Measurements from ENCODE around the gene WT1. TPM values are rescaled to one million over a fixed set of nuclear protein-coding genes. Genes with fewer than 3 reads are reported as not detected.

Gene WT1
- total RNA-seq, 2 donors from 2014 or later, result not detected

DNA sequence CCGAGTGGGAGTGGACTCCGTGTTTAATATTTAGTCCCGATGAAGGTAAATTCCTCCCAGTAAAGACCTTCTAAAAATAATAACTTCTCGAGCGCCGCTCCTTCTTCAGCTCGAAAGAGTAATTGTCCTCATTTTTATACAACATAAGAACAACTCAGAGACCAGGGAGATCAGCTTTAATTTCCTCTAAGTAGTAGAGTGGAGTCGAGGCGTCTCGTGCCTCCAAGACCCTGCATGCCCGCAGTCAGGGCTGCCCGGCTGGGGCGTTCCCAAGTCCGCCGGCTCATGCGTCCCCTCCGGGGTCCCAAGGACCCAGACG is 7.8 kb downstream of the WT1 start:
- ATAC-seq, result no peak
- no peak for DNase-seq
- intact Hi-C loops (cut with DNase I, micrococcal nuclease), result no loop called here

DNA sequence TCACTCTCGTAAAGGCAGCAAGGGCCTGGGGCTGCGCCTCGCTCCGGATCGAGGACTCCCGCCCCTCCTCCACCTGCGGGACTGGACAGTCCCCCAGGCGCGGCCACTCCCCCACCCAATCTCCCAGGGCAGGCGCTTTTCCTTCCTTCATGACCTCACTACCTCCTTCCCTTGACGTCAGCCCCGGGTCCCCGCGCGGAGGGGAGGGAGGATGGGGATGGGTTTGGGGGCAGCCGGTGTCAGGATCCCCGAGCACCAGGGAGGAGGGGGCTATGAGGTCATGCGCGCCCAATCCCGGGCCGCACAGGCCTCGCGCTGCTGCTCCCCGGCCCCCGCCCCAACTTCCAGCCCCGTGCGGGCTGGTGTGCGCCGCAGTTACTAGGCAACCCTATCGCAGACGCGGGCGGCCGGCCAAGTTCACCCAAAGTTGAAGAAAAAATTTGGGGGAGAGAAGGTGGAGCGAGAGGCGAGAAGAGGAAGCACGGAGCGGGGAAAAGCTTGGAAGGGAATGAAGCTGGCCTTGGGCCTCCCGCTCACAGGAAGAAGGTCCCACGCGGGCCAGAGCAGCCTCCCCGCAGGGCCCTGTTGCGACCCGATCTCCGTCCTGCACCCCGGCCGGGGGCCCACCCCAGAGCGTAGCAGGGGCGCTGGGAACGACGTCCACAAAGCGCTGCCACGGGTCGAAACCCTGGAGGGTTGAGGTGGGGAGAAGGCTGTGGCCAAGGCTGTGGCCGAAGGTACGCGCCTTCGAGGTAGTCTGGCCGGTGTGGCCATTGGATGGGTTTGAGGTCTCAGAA is 8.3 kb downstream of the WT1 start:
- ATAC-seq (no peak), DNase-seq (no peak)
- intact Hi-C loops (cut with DNase I, micrococcal nuclease), result no loop called here

DNA sequence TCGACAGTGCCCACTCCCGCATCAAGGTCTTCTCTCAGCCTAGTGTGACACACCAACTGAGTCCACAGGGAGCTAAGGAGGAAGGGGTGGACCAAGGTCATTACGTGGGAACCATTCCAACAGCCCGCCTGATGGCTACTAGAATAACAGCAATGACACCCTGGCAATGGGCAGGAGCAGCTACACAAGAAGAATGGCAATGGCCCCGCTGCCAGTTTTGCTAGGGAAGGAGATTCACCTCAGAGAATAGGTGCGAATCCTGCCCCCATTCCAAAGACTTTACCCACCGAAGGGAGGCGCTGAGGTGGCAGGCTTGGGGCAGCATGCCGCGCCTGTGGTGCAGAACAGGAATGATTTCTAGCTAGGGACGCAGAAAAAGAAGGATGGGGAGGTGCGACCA is 9.1 kb downstream of the WT1 start:
- DNase-seq, result no peak
- ATAC-seq, result no peak
- intact Hi-C loops (cut with DNase I, micrococcal nuclease), result no loop called here

DNA sequence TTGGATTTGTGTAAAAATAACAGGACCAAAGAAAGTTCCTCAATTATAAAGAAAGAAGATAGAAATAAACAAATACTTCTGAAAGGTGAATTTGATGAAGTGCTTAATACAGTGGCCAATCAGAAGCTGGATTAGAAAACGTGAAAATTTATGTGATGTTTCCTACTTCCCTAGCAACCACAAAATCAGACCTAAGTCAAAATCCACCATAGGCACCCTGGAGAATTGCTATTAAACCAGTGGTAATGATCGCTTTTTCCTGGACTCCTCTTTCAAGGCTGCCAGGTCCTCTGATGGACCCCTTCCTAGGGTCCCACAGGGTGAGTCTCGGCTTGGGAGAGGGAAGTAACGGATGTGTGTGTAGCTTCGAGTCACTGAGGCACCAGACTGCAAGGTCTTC is 9.6 kb downstream of the WT1 start:
- ATAC-seq (no peak), DNase-seq (no peak)
- intact Hi-C loops (cut with DNase I, micrococcal nuclease), result no loop called here

DNA sequence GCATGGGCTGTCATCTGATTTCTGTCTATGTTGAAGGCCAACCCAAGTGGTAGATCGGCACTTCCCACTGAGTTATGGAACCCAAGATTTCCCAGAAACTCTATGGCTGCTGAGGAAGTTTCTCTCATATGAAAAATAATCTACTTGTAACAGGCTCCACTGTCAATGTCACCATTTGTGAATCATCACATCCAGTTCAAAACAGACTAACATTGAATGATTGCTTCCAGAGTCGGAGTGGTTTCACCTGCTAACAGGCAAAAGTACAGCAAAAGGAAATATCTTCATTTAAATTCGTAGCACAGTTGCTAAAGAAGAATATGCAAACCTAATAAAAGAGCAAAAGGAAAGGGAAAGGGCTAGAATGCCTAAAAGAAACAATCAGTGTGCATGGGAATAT is 12.8 kb downstream of the WT1 start:
- ATAC-seq (no peak), DNase-seq (no peak)
- intact Hi-C loops (cut with DNase I, micrococcal nuclease), result no loop called here

DNA sequence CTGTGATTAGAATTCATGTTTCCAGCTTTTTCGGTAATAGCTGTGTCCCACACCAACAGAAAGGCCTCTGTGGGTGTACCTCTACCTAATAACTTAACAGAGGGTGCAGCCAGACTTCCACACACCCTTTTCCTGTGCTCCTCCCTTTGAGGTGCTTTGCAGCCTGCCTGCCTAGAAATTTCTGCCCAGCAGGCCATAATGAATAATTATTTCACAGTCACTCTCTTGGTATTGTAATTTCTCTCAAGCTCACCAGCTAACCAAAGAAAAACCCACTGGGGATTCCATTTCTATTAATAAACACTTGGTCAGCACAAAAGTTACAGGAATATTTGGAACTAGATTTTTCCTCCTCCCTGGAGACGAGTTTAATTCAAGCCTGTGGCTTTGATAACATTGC is 13.3 kb downstream of the WT1 start:
- intact Hi-C loops (cut with DNase I, micrococcal nuclease), result no loop called here
- ATAC-seq, result no peak
- DNase-seq, result no peak

DNA sequence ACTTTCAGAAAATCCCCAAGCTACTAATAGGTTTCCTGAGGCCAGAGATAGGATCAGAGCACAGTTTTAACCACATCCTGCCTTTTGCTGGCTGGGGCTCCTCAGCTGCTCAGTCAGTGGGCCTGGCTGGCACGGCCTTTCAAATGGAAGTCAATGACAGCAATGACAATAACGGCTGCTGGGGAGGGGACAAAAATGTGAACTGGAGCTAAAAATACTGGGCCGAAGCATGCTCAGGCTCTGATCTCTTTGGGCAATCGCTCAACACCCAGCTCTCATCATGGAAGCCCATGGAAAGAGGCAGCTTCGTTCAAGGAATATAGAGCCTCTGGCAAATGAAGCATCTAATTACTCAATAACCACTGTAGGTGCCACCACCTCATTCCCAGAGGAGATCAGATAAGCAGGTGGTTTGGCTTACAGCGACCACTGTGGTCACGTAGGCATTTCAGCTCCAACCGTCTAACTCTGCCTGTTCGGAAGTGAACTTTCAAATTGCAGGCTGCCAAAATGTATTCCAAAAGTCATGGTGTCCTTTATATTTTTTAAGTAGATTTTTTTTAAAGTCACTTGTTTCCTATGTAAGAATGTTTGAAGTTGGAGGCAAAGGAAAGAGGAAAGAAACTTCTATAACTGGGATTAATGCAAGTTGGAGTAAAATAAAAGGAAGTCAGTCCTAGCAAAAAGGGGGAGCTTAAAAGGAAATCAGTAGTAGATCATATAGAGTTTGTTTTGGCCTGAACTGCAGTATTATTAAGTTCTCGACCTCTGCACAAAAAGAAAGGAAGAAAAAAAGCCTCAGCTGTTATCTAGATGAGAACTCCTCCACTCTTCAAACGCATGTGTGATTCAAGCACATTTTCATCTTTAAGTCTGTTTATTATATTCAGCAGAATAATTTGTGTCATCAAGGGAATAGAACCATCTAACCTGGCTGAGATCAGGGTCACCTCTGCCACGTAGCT is 14.1 kb downstream of the WT1 start:
- DNase-seq (no peak), ATAC-seq (no peak)
- intact Hi-C loops (cut with DNase I, micrococcal nuclease), result no loop called here

DNA sequence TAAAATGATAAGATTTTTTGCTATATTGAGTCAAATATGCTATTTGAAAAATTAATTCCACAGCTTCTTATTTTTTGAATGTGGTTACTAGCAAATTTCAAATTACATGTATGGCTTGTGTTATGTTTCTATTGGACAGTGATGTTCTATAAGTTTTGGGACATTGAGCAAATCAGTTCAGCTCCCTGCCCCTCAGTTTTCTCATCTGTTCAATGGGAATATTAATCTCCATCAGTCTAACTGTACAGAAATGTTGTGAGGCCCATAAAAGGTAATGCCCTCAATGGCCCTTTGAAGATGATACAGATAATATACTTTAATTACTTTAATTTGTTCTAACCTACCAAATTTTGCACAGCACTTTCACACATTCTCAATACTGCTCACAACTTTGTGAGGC is 15.2 kb downstream of the WT1 start:
- no peak for ATAC-seq
- no peak for DNase-seq
- intact Hi-C loops (cut with DNase I, micrococcal nuclease), result no loop called here

DNA sequence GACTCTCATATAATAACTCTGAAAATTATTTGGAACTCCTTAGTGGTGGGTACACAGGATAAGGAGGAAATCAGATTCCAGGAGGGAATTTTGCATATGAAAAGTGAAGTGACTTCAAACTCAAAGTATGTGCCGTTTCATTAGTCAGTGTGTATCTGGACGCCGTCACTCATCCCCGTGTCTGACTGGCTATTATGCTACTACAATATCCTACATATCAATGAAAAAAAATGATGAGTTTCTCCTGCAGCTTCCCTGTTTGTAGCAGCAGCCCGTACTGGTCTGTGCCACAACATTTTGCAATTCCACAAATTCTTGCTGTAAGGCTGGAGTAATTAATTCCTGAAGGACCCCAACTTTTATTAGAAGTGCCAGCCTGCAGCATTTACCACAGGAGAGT is 16.5 kb downstream of the WT1 start:
- no peak for ATAC-seq

DNA sequence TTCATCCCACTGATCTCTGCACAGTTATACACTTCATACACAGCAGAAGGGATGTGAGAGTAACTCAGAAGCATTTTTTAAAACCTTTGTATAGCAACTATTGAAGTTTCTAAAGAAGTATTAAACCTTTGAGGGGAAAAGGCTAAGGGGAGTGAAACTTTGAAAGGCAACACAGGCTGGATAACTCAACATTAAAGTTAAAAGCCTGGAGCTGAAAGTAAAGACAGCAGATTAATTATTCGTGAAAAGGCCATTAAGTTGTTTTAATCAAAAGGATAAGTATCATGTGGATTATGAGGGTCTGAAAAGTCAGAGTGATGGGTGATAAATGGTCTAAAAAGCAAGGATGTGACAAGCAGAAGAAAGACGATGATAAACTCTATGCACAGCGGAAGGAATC is 17.5 kb downstream of the WT1 start:
- intact Hi-C loops (cut with DNase I, micrococcal nuclease), result no loop called here
- ATAC-seq, result no peak
- DNase-seq, result no peak

More for the DNA sequence above, 16.5 kb downstream of the WT1 start:
- intact Hi-C loops (cut with DNase I, micrococcal nuclease), result no loop called here
- DNase-seq, result no peak

DNA sequence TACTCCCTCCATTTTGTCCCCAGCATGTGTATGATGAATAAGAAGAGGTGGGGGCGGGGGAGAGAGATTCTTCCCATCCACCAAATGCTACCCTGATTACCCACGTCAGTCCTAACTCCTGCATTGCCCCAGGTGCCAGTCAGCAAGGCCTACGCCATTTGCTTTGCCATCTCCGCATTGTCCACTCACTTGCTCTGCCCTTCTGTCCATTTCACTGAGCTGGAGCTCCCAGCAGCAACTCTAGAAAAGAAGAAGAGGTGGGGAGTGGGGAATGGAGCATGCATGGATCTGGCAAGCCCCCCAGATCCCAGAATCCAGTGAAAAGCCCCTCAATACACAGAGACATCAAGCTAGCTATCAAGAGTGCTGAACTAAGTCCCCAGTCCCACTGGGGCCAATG is 19.0 kb downstream of the WT1 start:
- no peak for DNase-seq
- intact Hi-C loops (cut with DNase I, micrococcal nuclease), result no loop called here
- no peak for ATAC-seq

DNA sequence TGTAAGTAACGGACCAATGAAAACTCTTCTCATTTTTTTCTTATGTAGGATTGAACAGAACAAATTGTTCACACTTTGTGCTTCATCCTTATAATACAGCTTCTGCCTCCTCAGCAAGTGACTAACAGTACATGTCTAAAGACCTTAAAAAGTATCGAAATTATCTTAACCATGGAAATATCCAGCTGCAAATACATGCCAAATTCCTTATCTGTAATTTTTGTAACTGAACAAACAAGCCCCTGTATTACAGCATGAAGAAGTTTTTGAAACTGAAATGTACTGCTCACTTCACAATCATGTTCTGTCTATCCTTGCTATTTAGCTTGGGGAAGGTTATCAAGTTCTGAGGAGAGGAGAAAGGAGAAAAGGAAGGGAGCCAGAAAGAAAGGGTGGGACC is 20.4 kb downstream of the WT1 start:
- ATAC-seq, result no peak
- DNase-seq, result no peak
- intact Hi-C loops (cut with DNase I, micrococcal nuclease), result no loop called here

DNA sequence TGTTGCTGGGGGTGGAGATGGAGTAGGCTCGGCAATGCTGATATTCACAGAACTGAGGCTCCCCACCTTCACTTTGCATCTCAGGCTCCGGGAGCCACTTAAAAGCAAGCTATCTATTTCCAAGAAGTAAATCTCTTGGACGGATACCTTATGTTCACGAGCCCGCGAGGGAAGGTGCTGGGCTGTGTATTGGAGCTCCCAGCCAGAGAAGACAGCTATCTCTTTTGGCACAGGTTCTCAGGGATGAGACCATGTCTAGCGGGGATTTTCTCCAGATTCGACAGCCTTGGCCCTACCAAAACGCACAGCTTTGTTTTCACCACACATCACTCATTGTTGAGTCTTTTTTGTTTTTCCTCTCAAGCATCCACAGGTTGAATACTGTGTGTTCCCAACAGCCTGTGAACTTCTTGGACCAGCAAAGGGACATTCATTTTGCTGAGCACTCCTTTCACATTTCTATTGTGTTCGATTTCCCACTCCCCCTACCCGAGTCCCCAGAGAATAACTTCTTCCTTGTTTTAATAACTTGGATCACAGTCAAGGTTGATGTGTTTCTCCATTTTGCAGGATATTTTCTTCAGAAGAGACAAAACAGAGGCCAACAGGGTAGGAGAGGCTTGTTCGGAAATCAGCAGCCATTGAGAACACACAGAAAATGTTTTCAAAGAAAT is 23.3 kb downstream of the WT1 start:
- no peak for DNase-seq
- ATAC-seq, result no peak
- intact Hi-C loops (cut with DNase I, micrococcal nuclease), result no loop called here

DNA sequence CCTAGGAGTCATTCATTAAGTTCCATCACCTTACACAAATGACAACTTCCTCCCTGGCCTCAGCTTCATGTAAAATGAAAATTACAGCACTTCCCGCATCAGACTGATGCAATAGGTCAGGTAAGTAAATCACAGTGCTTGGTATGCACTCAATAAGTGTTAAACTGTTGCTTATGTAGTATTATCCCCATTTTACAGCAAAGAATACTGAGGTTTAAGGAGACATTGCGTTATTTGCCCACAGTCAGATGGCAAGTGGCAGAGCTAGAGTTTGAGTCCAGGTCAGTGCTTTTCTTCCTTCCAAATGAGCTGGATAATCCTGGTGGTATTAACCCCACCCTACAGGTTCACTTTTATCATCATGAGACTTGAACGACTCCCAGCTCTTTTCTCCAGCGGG is 29.7 kb downstream of the WT1 start:
- ATAC-seq (no peak), DNase-seq (no peak)
- intact Hi-C loops (cut with DNase I, micrococcal nuclease), result no loop called here

DNA sequence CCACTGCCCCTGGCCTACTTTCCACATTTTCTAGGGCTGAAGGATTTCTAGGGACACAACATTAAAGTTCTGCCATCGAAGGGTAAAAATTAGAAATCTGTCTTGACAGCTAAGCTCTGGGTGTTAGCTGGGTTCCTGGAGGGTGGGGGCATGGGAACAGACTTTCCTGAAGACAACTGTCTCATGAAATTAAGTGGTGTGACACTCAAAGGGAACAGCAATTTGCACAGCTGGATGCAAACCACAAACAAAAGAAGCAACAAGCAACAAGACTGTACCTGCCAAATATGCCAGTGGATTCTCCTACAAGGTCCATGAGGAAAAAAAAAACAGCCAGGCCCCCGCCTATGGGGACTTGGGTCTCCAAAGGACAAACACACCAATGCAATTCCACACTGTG is 32.5 kb downstream of the WT1 start:
- intact Hi-C loops (cut with DNase I, micrococcal nuclease), result no loop called here
- ATAC-seq (no peak), DNase-seq (no peak)

DNA sequence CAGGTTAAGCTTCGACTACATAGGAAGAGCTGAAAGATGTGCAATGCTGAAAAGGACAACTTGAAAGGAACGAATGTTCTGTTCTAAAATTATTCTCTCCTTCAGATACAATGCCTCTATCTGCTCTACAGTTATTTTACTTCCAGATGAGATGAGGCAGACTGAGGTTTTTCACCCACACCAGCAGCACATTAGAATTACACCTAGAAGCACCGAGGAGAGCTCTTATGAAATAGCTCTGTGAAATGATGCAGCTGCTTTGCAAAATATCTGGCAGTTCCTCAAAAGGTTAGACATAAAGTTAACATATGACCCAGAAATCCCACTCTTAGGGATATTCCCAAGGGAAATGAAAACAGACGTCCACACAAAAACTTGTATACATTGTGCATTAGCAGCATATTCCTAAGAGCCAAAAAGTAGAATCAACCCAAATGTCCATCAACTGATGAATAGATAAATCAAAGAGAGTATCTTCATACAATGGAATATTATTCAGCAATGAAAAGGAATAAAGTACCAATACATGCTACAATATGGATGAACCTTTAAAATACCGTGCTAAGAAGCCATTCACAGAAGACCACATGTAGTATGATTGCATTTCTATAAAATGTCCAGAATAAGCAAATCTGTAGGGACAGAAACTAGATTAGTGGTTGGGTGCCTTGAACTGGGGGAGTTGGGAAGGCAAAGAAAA is 34.5 kb downstream of the WT1 start:
- intact Hi-C loops (cut with DNase I, micrococcal nuclease), result no loop called here
- DNase-seq (no peak), ATAC-seq (no peak)

DNA sequence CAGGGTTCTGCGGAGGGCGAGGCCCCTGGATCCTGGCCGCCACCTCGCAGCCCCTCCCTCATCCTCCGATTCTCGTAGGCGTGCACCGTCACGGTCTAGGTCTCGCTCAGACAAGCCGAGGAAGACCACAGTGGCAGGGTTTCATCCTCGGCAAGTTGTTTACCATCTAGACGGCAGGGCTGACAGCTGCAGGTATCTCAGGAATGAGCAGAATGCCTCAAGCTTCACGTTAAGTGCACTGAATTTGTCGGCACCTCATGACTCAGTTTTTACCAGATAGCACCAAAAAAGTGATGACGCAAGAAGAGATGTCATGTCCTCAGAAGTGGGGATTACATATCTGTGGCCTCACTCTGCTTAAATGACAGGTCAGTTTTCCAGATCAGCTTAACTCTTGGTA is 35.1 kb downstream of the WT1 start:
- intact Hi-C loops (cut with DNase I, micrococcal nuclease), result no loop called here
- ATAC-seq (no peak), DNase-seq (no peak)

DNA sequence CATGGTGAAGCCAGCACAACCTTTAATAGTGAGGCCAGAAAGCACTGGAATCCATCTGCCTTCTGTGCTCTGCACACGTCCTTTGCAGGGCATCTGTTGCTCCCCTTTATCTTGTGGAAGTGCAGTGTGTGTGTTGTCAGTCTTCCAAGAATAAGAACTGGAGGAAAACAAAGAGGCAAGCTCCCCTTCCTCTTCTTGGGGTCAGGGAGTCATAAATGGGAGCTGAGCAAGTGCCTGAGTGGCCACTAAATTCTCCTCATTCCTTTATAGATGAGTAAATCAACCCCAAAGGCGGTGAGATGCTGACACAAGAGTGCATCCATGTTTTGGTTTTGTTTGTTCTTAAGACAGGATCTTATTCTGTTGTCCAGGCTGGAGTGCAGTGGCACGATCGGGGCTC is 38.3 kb downstream of the WT1 start:
- DNase-seq, result no peak
- ATAC-seq, result no peak
- intact Hi-C loops (cut with DNase I, micrococcal nuclease), result no loop called here

DNA sequence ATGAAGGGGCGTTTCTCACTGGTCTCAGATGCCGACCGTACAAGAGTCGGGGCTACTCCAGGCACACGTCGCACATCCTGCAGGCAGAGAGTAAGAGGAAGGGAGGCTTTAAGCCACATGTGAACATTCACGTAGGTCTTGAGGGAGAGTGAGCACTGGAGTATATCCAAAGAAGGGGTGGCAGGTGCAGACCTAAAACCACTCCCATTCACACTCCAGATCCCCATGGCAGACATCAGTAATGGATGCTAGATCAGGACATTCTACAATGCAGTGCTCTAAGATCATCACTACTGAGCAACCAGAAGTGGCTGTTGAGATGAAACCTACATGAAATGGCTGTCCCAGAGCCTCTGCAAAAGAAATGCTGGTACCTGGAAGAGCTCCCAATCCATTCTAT is 39.0 kb downstream of the WT1 start:
- peak; percentile 13 for ATAC-seq
- DNase-seq, result no peak
- intact Hi-C loops (cut with DNase I, micrococcal nuclease), result no loop called here
